Epithelial cell of esophagus (primary cell): Measurements from ENCODE around the gene CHD6.

Experiments used
- DNase-seq: peaks from one replicate; pipeline ENCODE4 v3.0.0; 2010; ENCODE audit warnings: low read depth
- H3K4me3 ChIP-seq: 2 replicates; pipeline ENCODE4 v1.5.1; 2011; ENCODE audit warnings: mild to moderate bottlenecking, low read length, control low read depth
- TF ChIP-seq, protein P1 (sequence below): IDR thresholded peaks from 2 replicates; pipeline ENCODE4 v1.5.1; 2011; ENCODE audit warnings: low read depth, mild to moderate bottlenecking, low read length, control low read depth, inconsistent platforms; ENCODE audit not compliant: insufficient read depth; ENCODE audit errors: missing control alignments

The CHD6 gene

DNA sequence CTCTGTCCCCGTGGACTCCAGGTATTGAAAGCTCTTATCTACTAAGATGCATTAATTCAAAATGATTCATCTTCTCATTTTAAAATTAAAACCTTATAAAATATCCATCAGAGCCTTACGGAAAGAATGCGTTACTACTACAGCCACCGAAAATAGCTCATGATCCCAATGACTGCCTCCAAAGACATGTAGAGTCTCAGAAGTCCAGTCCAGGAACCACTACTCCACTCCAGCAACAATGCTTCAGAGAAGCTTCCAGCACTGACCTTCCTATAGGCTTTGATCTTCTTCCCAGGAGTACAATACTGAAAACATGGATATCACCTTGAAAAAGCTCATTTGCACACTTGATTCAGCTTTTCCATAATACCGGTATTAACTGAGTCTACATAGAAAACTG is 94.3 kb downstream of the CHD6 start:
- TF ChIP-seq, protein P1, sequence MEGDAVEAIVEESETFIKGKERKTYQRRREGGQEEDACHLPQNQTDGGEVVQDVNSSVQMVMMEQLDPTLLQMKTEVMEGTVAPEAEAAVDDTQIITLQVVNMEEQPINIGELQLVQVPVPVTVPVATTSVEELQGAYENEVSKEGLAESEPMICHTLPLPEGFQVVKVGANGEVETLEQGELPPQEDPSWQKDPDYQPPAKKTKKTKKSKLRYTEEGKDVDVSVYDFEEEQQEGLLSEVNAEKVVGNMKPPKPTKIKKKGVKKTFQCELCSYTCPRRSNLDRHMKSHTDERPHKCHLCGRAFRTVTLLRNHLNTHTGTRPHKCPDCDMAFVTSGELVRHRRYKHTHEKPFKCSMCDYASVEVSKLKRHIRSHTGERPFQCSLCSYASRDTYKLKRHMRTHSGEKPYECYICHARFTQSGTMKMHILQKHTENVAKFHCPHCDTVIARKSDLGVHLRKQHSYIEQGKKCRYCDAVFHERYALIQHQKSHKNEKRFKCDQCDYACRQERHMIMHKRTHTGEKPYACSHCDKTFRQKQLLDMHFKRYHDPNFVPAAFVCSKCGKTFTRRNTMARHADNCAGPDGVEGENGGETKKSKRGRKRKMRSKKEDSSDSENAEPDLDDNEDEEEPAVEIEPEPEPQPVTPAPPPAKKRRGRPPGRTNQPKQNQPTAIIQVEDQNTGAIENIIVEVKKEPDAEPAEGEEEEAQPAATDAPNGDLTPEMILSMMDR, result no peak
- DNase-seq, result no peak
- no peak overlapping the region for H3K4me3 ChIP-seq

DNA sequence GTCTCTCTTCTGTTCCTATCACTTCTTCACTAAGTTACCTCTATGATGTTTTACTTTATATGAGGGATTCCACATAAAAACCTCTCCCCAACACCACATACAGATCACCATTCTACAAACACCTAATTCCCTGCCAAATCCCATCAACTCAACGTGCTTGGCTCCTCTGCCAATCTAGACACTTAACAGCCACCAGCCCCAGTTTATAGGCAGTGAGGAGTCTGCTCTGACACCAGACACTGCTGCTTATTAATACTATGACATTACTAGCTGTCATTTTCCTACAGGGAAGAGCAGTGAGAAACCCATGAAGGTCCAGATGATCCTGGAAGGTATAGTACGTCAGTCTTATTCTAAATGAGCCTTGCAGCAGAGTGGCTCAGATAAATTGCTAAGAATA is 104.3 kb downstream of the CHD6 start:
- TF ChIP-seq, protein P1, result no peak
- DNase-seq, result no peak

DNA sequence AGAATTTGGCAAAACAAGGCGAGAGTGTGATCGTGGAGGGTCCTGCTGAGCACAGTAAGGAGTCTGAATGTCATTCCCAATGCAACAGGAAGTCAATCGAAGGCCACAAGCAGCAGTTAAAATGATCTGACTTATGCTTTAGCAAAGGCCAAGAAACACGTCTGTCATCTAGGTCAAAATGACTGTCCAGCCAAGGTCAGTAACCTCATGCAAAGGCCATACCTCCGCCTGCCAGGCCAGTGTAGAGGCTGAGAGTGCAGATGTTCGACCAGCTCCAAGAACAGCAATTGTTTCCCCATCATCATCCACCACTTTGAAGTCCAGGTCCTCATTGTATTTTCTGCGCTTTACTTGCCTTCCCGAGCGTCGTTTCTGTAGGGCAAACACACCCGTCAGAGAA is 105.6 kb downstream of the CHD6 start:
- TF ChIP-seq, protein P1, result no peak
- DNase-seq, result no peak
- H3K4me3 ChIP-seq, result no peak overlapping the region

More for the DNA sequence above, 104.3 kb downstream of the CHD6 start:
- no peak overlapping the region for H3K4me3 ChIP-seq

DNA sequence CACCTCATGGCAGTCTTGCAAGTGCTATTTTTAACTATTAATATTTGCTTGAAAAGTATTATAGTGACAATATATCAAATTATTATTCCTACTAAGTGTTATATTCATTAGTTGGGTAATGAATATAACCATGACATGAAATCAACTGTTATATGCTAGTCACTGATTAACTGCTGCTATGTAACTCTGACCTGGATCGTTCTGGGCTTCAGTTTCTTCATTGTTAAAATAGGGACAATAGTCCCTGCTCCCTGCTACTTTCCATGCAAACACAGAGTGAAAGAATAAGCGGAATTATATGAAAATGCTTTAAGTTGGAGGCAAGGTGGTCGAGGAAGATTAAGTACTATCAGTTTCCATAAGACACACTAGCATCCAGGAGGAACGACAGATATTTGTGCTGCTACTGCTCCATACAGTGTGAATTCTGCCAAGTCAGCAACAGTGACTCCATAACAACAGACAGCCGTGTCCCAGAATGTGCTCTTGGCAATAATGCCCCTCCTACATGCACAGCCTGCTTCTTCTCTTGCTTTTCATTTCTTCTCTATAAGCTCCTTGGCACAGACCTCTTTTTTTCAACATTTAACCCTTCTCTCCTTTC is 107.2 kb downstream of the CHD6 start:
- TF ChIP-seq, protein P1, result no peak
- no peak for DNase-seq
- H3K4me3 ChIP-seq, result no peak overlapping the region

DNA sequence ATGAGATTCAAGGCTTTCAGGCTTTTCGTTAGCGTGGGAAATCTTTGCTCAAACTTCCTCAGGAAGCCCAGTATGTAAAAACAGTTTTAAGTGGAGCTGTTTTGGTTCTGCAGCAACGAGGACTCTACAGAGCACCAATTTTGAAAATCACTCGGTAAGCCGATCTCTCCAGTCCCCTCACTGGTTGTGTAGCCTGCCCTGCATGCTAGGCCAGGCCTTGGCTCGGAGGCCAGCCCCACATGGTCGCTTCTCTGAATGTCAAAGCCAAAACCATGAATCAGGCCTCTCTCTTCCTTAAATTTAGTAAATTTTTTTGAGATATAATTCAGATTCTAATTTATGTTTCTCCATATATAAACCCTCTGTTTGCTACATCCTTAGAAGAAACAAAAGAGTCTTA is 108.0 kb downstream of the CHD6 start:
- TF ChIP-seq, protein P1, result no peak
- H3K4me3 ChIP-seq, result no peak overlapping the region
- no peak for DNase-seq

DNA sequence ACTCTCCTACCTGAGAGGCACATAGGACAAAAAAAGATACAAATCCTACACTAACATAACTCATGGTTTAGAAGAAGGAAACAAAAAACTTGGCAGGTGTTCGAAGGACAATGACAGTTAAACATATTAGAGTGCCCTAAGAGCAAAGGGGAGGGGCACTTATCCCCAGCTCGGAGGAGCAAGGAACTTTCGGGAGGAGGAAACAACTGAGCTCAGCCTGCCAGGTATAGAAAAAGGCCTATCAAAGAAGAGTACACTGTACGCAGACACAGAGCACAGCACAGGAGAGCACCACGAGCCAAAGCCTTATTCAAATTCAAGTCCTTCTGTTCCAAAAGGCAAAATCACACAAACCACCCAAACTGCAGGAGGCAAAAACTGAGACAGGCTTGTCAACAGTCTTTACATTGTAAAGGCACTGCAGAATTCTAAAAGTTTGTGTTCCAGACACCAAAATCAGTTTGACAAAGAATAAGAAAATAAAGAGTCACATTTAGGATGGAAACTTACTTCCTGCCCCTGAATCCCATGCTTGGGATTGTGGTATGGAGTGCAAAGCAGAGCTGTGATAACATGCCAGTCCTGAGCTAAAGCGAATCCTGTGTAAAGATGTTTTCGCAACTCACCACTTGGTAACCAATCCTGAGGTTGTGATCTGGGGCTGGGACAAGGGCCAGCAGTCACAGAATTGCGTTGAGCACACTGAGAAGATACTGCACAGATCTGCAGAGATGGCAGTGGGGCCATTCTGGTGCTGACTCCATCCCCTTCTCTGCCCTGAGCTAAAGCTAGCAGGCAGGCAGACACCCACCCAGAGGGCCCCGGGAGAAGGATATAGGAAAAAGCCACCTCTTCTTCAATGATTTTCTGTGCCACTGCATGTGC is 108.6 kb downstream of the CHD6 start:
- H3K4me3 ChIP-seq, result no peak overlapping the region
- peak; percentile 7 for DNase-seq
- TF ChIP-seq, protein P1, result no peak
